ENCODE data around the gene CLMP. TPM values are rescaled to one million over a fixed set of nuclear protein-coding genes. Genes with fewer than 3 reads are reported as not detected.
"Not testable (repeated sequence)": the region's sequence is repeated elsewhere in the genome, so short reads cannot be mapped to it uniquely, and the experiment has no call there.

CLMP gene
- total RNA-seq, 1 donor from 2014 or later: 2.3 TPM

GRCh38 chr11:123212406-123212805, 17.4 kb upstream of the CLMP start:
- no peak overlapping the region for H3K4me3 Mint-ChIP-seq (ENCODE audit: low read depth)
- no peak for TF ChIP-seq CTCF (IDR thresholded peaks at IDR 0.05; ENCODE audit: unreplicated experiment)
- H3K36me3 Mint-ChIP-seq (ENCODE audit: insufficient read depth): no peaks in the 10 kb centered on the region
- no peak overlapping the region for H3K27ac Mint-ChIP-seq
- no peaks in the 10 kb centered on the region for H3K9me3 Mint-ChIP-seq (ENCODE audit: low read depth)
- DNase-seq (ENCODE audit: low spot score, unreplicated experiment): no peak
- no peaks in the 10 kb centered on the region for H3K27me3 Mint-ChIP-seq
- H3K4me1 Mint-ChIP-seq (ENCODE audit: low read depth): peaks cover 17% of the 10 kb centered on the region

DNA sequence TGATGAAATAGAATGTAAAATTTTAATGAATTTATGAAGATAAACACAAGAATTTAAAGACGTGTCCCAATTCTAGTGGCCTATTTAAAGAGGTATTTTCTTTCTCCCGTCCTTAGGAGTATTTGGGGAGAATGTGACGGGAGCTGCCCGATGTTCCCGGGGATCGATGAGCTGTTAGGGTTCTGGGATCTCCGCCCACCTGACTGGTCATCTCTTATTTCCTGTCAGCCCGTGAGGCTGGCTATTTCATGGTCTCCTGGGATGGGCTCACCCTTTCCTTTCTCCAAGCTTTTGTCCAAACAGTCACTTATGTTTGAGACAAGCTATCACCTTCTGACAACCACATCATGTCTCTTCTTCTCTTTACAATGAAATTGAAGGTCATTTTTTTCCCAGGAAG, 16.9 kb upstream of the CLMP start:
- no peak overlapping the region for H3K4me3 Mint-ChIP-seq (ENCODE audit: low read depth)
- no peak for TF ChIP-seq CTCF (IDR thresholded peaks at IDR 0.05; ENCODE audit: unreplicated experiment)
- no peaks in the 10 kb centered on the region for H3K9me3 Mint-ChIP-seq (ENCODE audit: low read depth)
- no peak for DNase-seq (ENCODE audit: low spot score, unreplicated experiment)
- H3K27me3 Mint-ChIP-seq: no peaks in the 10 kb centered on the region
- H3K36me3 Mint-ChIP-seq (ENCODE audit: insufficient read depth): no peaks in the 10 kb centered on the region
- H3K4me1 Mint-ChIP-seq (ENCODE audit: low read depth): peaks cover 19% of the 10 kb centered on the region
- peak overlapping the region; percentile 21 for H3K27ac Mint-ChIP-seq

DNA sequence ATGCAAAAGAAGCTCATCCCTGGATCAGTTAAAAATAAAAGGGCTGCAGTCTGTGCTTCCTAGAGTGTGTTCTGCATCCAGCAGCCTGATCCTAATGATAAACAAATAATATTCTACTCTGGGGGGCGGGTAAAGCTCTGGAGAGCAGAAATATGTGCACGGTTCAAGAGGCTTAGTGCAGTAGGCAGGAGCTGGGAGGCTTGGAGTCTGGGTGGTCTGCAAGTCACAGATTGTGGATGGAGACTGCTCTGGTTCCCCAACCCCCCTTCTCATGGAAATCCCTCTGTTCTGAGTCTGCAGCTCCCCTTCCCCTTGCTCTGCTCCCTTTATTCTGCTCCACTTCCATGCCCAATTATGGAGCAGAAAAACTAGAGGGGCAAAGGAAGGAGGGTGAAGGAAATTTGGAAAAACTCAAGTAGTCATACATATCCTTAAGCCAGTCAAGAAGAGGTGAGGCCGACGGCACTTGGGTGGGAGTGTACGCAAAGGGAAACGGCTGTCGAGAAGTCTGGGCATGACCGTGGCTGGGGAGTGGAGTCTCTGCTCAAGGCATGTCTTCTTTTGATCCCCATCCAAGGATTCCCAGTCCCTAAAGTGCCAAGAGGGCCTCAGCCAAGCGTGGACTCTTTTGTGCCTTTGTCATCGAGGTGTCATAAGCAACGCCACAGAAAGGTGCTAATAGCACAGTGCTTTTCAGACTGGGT, 16.3 kb upstream of the CLMP start:
- Mint-ChIP-seq H3K9me3 (ENCODE audit: low read depth) (no peaks in the 10 kb centered on the region), H3K27me3 (no peaks in the 10 kb centered on the region), H3K4me3 (ENCODE audit: low read depth) (no peak overlapping the region), H3K36me3 (ENCODE audit: insufficient read depth) (no peaks in the 10 kb centered on the region), H3K27ac (no peak overlapping the region), H3K4me1 (ENCODE audit: low read depth) (peaks cover 21% of the 10 kb centered on the region)
- no peak for DNase-seq (ENCODE audit: low spot score, unreplicated experiment)
- no peak for TF ChIP-seq CTCF (IDR thresholded peaks at IDR 0.05; ENCODE audit: unreplicated experiment)

GRCh38 chr11:123209591-123209990, 14.5 kb upstream of the CLMP start:
- no peak overlapping the region for H3K27ac Mint-ChIP-seq
- H3K27me3 Mint-ChIP-seq: no peaks in the 10 kb centered on the region
- no peak for TF ChIP-seq CTCF (IDR thresholded peaks at IDR 0.05; ENCODE audit: unreplicated experiment)
- H3K4me1 Mint-ChIP-seq (ENCODE audit: low read depth): peaks cover 20% of the 10 kb centered on the region
- no peaks in the 10 kb centered on the region for H3K9me3 Mint-ChIP-seq (ENCODE audit: low read depth)
- H3K4me3 Mint-ChIP-seq (ENCODE audit: low read depth): no peak overlapping the region
- no peaks in the 10 kb centered on the region for H3K36me3 Mint-ChIP-seq (ENCODE audit: insufficient read depth)
- DNase-seq (ENCODE audit: low spot score, unreplicated experiment): no peak

- Mint-ChIP-seq H3K27me3 (peaks cover 3% of the 10 kb centered on the region), H3K4me3 (ENCODE audit: low read depth) (no peak overlapping the region), H3K4me1 (ENCODE audit: low read depth) (peaks cover 25% of the 10 kb centered on the region), H3K9me3 (ENCODE audit: low read depth) (no peaks in the 10 kb centered on the region), H3K36me3 (ENCODE audit: insufficient read depth) (no peaks in the 10 kb centered on the region), H3K27ac (no peak overlapping the region)
- DNase-seq (ENCODE audit: low spot score, unreplicated experiment): no peak
- no peak for TF ChIP-seq CTCF (IDR thresholded peaks at IDR 0.05; ENCODE audit: unreplicated experiment)
Measured at GRCh38 chr11:123206791-123207434, 11.9 kb upstream of the CLMP start.

GRCh38 chr11:123206055-123206454, 11.0 kb upstream of the CLMP start:
- not testable (repeated sequence) for H3K9me3 Mint-ChIP-seq (ENCODE audit: low read depth); H3K27ac Mint-ChIP-seq; H3K36me3 Mint-ChIP-seq (ENCODE audit: insufficient read depth); DNase-seq (ENCODE audit: low spot score, unreplicated experiment); H3K27me3 Mint-ChIP-seq; H3K4me3 Mint-ChIP-seq (ENCODE audit: low read depth)
- H3K4me1 Mint-ChIP-seq (ENCODE audit: low read depth): peaks cover 24% of the 10 kb centered on the region
